Gastrocnemius medialis (tissue), 4 donors: Measurements from ENCODE around the gene WFDC10A. TPM values are rescaled to one million over a fixed set of nuclear protein-coding genes. Genes with fewer than 3 reads are reported as not detected.
"Not testable (repeated sequence)": the region's sequence is repeated elsewhere in the genome, so short reads cannot be mapped to it uniquely, and the experiment has no call there.

Experiments
- ATAC-seq, 2 donors: fragments of 150-250 bp; one replicate each; pipeline ENCODE4 v1.9.1; 2016
- DNase-seq, 2 donors: peaks; one replicate each; pipeline ENCODE4 v3.0.0-alpha.2; 2019
- H3K27ac ChIP-seq, 4 donors: fragments of 200-600 bp; sonication (generic); 1 replicate in 1 of 4; 2 replicates in 3 of 4; pipeline ENCODE4 v1.5.1; 2016 to 2018; ENCODE audit warnings: mild to moderate bottlenecking in 2 of 4, moderate library complexity in 1 of 4
- H3K27me3 ChIP-seq, 3 donors: fragments of 200-600 bp; sonication (generic) in 2 of 3; 1 replicate in 1 of 3; 2 replicates in 2 of 3; pipeline versions ENCODE4 v1.5.1 to v1.6.0; 2016 to 2019; ENCODE audit warnings: mild to moderate bottlenecking in 1 of 3, moderate library complexity in 1 of 3
- H3K36me3 ChIP-seq, 2 donors: fragments of 200-600 bp; sonication (generic) in 1 of 2; one replicate each; pipeline ENCODE4 v1.5.1; 2017 to 2018
- H3K4me1 ChIP-seq, 2 donors: fragments of 200-600 bp; sonication (generic) in 1 of 2; one replicate each; pipeline ENCODE4 v1.5.1; 2016 to 2017; ENCODE audit warnings: mild to moderate bottlenecking in 2 of 2
- H3K4me3 ChIP-seq, 4 donors: fragments of 200-600 bp; sonication (generic) in 3 of 4; 1 replicate in 1 of 4; 2 replicates in 3 of 4; pipeline ENCODE4 v1.5.1; 2016 to 2019; ENCODE audit warnings: mild to moderate bottlenecking in 2 of 4
- H3K9me3 ChIP-seq, 3 donors: fragments of 200-600 bp; sonication (generic) in 2 of 3; 1 replicate in 1 of 3; 2 replicates in 2 of 3; pipeline ENCODE4 v1.5.1; 2016 to 2019
- POLR2A ChIP-seq, 2 donors: fragments of 450-650 bp; IDR thresholded peaks; one replicate each; pipeline ENCODE4 v1.6.1; 2017; ENCODE audit warnings: antibody characterized with exemption in 2 of 2, mild to moderate bottlenecking in 2 of 2, moderate library complexity in 2 of 2
- in situ Hi-C, 4 donors: fragments of 200-750 bp; cut with MboI; loops; one replicate each; pipeline versions ENCODE4 v1.15.0 to v1.8.0; 2017; ENCODE audit warnings: low sequenced_read_pairs in 4 of 4
- intact Hi-C: fragments of 100-400 bp; cut with DNase I; formaldehyde crosslinking; loops from one replicate; pipeline ENCODE4 v1.15.1; 2023; ENCODE audit warnings: low total_unique reads
- total RNA-seq, 4 donors: library from RNA; depleted of rRNA; stranded (reverse); fragments of >200 nt; gene quantifications; one replicate each; pipeline versions ENCODE4 v1.1.0 to v1.2.3, GENCODE V29; 2016
- TF ChIP-seq, protein P1 (sequence below), 5 experiments: fragments of 450-650 bp in 3 of 5; fragments of 200-600 bp in 2 of 5; sonication (generic) in 2 of 5; IDR thresholded peaks in 4 of 5; conservative IDR thresholded peaks in 1 of 5; 1 replicate in 4 of 5; 2 replicates in 1 of 5; pipeline ENCODE4 v1.5.1; 2016 to 2019; ENCODE audit warnings: antibody characterized with exemption in 5 of 5, mild to moderate bottlenecking in 3 of 5, moderate library complexity in 3 of 5

Gene WFDC10A
- total RNA-seq, 4 donors from 2014 or later = not detected

DNA sequence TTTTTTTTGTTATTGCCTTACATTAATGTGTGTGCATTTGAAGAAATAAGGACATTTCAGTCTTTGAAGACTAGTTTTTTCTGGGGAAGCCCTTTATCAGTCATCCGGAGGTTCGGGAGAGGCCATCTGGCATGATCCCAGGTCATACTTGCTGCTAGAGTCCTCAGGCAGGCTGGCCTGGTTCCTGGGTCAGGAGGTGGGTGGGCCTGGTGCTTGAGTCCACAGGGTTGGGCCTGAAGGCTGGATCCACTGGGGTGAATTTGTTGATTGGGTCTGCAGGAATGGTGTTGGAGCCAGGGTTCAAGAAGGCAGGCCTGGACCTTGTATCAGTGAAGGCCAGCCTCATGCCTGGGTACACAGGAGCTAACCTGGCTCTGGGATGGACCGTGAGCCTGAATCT lies 17.3 kb downstream of the WFDC10A start:
- TF ChIP-seq POLR2A (IDR thresholded peaks at IDR 0.05) = no peak
- TF ChIP-seq, protein P1, sequence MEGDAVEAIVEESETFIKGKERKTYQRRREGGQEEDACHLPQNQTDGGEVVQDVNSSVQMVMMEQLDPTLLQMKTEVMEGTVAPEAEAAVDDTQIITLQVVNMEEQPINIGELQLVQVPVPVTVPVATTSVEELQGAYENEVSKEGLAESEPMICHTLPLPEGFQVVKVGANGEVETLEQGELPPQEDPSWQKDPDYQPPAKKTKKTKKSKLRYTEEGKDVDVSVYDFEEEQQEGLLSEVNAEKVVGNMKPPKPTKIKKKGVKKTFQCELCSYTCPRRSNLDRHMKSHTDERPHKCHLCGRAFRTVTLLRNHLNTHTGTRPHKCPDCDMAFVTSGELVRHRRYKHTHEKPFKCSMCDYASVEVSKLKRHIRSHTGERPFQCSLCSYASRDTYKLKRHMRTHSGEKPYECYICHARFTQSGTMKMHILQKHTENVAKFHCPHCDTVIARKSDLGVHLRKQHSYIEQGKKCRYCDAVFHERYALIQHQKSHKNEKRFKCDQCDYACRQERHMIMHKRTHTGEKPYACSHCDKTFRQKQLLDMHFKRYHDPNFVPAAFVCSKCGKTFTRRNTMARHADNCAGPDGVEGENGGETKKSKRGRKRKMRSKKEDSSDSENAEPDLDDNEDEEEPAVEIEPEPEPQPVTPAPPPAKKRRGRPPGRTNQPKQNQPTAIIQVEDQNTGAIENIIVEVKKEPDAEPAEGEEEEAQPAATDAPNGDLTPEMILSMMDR (IDR thresholded peaks at IDR 0.05 in 4 of 5, conservative IDR thresholded peaks at IDR 0.05 in 1 of 5) = no peak
- H3K27ac ChIP-seq = no peak overlapping the region
- ATAC-seq = no peak
- H3K27me3 ChIP-seq = peaks cover 0 to 3% (median 0%) of the 10 kb centered on the region in 3 donors
- DNase-seq = no peak
- no peak overlapping the region for H3K4me3 ChIP-seq
- in situ Hi-C loops = no loop called here
- no peaks in the 10 kb centered on the region for H3K36me3 ChIP-seq
- H3K4me1 ChIP-seq = no peaks in the 10 kb centered on the region
- no peaks in the 10 kb centered on the region for H3K9me3 ChIP-seq
- intact Hi-C loops = no loop called here

DNA sequence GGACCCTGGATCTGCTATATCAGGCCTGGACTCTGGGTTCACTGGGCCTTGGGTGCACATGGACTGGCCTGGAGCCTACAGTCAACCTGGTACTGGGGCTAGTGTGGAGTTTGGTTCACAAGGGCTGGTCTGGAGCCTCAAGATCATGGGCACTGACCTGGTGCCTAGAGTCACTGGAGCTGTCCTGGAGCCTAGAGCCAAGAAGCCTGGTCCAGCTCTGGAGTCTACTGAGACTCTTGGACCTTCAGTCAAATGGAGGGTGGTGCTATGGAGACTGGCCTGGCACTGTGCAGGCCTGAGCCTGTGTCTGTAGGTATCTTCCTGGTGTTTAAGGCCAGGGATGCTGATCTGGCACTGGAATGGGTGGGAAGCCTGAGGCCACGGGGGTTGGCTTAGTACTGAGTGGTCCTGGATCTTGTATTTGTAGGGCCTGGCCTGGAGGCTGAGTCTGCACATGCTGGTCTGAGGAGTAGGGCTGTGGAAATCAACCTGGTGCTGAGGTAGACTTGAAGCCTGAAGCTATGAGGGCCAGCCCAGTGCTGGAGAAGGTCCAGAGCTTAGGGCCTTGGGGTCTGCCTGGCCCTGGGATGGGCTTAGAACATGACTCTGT lies 18.0 kb downstream of the WFDC10A start:
- H3K27me3 ChIP-seq = peaks cover 0 to 3% (median 0%) of the 10 kb centered on the region in 3 donors
- ATAC-seq = no peak

DNA sequence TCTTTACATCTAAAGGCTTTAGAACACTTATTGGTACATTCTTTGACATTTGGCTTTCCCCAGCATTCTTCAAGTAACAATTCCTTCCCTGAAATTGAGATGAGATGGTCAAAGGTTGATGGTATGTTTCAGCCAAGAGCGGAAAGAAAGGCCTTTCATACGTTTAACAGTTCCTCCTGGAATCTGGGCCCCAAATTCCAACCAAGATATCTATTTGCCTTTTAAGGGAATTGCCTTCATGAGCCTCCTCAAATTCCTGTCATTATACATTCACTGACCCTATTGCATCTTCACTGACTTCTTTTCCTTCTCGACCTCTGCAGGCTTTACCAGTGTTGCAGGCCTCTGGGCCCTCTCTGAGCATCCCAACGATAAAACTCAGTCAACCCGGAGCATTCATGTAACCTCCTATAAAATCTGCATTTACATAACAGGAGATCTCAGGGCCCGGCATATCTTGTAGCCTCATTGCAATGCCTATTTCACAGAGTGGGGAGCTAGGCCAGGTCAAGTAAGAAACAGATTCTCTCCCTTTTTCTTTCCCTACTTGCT lies 19.8 kb downstream of the WFDC10A start:
- H3K9me3 ChIP-seq = no peaks in the 10 kb centered on the region
- H3K4me1 ChIP-seq = no peaks in the 10 kb centered on the region
- H3K27ac ChIP-seq = no peak overlapping the region
- DNase-seq (no peak), ATAC-seq (no peak)
- peaks cover 0 to 3% (median 0%) of the 10 kb centered on the region in 3 donors for H3K27me3 ChIP-seq
- H3K36me3 ChIP-seq = no peaks in the 10 kb centered on the region
- no peak overlapping the region for H3K4me3 ChIP-seq
- no peak for TF ChIP-seq POLR2A (IDR thresholded peaks at IDR 0.05)
- TF ChIP-seq, protein P1 (IDR thresholded peaks at IDR 0.05 in 4 of 5, conservative IDR thresholded peaks at IDR 0.05 in 1 of 5) = no peak
- intact Hi-C loops = no loop called here
- in situ Hi-C loops = no loop called here

More for the DNA sequence above, 18.0 kb downstream of the WFDC10A start:
- in situ Hi-C loops (no loop called here), intact Hi-C loops (no loop called here)
- H3K4me3 ChIP-seq = no peak overlapping the region
- TF ChIP-seq, protein P1 (IDR thresholded peaks at IDR 0.05 in 4 of 5, conservative IDR thresholded peaks at IDR 0.05 in 1 of 5) = no peak
- TF ChIP-seq POLR2A (IDR thresholded peaks at IDR 0.05) = no peak
- no peaks in the 10 kb centered on the region for H3K9me3 ChIP-seq
- no peaks in the 10 kb centered on the region for H3K4me1 ChIP-seq
- H3K36me3 ChIP-seq = no peaks in the 10 kb centered on the region
- H3K27ac ChIP-seq = no peak overlapping the region
- DNase-seq = no peak

DNA sequence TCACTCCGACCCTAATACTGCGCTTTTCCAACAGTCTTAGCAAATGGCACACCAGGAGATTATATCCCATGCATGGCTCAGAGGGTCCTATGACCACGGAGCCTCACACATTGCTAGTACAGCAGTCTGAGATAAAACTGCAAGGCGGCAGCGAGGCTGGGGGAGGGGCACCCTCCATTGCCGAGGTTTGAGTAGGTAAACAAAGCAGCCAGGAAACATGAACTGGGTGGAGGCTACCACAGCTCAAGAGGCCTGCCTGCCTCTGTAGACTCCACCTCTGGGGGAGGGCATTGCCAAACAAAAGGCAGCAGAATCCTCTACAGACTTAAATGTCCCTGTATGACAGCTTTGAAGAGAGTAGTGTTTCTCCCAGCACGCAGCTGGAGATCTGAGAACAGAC lies 22.2 kb downstream of the WFDC10A start:
- H3K27ac ChIP-seq, DNase-seq, H3K9me3 ChIP-seq, in situ Hi-C loops, H3K27me3 ChIP-seq, intact Hi-C loops, H3K4me3 ChIP-seq, ATAC-seq, H3K36me3 ChIP-seq, H3K4me1 ChIP-seq: not testable (repeated sequence)

DNA sequence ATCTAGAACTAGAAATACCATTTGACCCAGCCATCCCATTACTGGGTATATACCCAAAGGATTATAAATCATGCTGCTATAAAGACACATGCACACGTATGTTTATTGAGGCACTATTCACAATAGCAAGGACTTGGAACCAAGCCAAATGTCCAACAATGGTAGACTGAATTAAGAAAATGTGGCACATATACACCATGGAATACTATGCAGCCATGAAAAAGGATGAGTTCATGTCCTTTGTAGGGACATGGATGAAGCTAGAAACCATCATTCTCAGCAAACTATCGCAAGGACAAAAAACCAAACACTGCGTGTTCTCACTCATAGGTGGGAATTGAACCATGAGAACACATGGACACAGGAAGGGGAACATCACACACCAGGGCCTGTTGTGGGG lies 27.5 kb downstream of the WFDC10A start:
- intact Hi-C loops, H3K4me3 ChIP-seq, DNase-seq, in situ Hi-C loops, H3K4me1 ChIP-seq, H3K27me3 ChIP-seq, H3K9me3 ChIP-seq, ATAC-seq, H3K36me3 ChIP-seq, H3K27ac ChIP-seq: not testable (repeated sequence)

DNA sequence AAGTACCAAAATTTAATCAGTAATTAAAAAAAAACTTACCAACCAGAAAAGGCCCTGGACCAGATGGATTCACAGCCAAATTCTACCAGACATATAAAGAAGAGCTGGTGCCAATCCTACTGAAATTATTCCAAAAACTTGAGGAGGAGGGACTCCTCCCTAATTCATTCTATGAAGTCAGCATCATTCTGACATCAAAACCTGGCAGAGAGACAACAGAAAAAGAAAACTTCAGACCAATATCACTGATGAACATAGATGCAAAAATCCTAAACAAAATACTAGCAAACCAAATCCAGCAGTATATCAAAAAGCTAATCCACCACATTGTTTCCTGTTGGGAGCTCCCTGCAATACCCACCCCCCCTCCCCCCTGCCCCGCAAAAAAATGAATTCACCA lies 40.6 kb downstream of the WFDC10A start, which contains the start of gene WFDC11:
WFDC11 (minus strand) TSS at position 101 of the 400 bp plus-strand sequence. CDS start 19,639 bp downstream, outside the sequence.
- no peaks in the 10 kb centered on the region for H3K27me3 ChIP-seq
- no peaks in the 10 kb centered on the region for H3K36me3 ChIP-seq
- DNase-seq (no peak), ATAC-seq (no peak)
- intact Hi-C loops = no loop called here
- H3K27ac ChIP-seq = no peak within 1 kb of the TSS
- TF ChIP-seq, protein P1 (IDR thresholded peaks at IDR 0.05 in 4 of 5, conservative IDR thresholded peaks at IDR 0.05 in 1 of 5) = no peak
- no peak for TF ChIP-seq POLR2A (IDR thresholded peaks at IDR 0.05)
- in situ Hi-C loops = no loop called here
- H3K4me1 ChIP-seq = no peaks in the 10 kb centered on the region
- no peak within 1 kb of the TSS for H3K4me3 ChIP-seq
- H3K9me3 ChIP-seq = no peaks in the 10 kb centered on the region
